Spleen (tissue), 11 donors: ENCODE data around the gene FGF21. TPM values are rescaled to one million over a fixed set of nuclear protein-coding genes. Genes with fewer than 3 reads are reported as not detected.
A peak's percentile ranks its signal among the peaks of the same experiment; 100 is the strongest.
"Not testable (repeated sequence)": the region's sequence is repeated elsewhere in the genome, so short reads cannot be mapped to it uniquely, and the experiment has no call there.

ENCODE experiments used
- DNase-seq: peaks from one replicate; pipeline ENCODE4 v3.0.0-alpha.2; 2020
- H3K27ac ChIP-seq, 8 donors: fragments of 200-600 bp; sonication (generic) in 7 of 8; 1 replicate in 4 of 8; 2 replicates in 4 of 8; pipeline versions ENCODE4 v1.5.0 to v1.8.0; 2016 to 2021; ENCODE audit warnings: inconsistent platforms in 4 of 8, mild to moderate bottlenecking in 4 of 8, moderate library complexity in 1 of 8
- H3K27me3 ChIP-seq, 7 donors: fragments of 200-600 bp; sonication (generic) in 6 of 7; replicated peaks in 1 of 7; 1 replicate in 4 of 7; 2 replicates in 3 of 7; pipeline versions ENCODE4 v1.5.0 to v1.8.0; 2016 to 2021; ENCODE audit warnings: inconsistent platforms in 3 of 7, mild to moderate bottlenecking in 1 of 7
- H3K36me3 ChIP-seq, 6 donors: fragments of 200-600 bp; sonication (generic) in 5 of 6; 1 replicate in 4 of 6; 2 replicates in 2 of 6; pipeline versions ENCODE4 v1.5.0 to v1.8.0; 2016 to 2021; ENCODE audit warnings: inconsistent platforms in 2 of 6
- H3K4me1 ChIP-seq, 6 donors: fragments of 200-600 bp; sonication (generic) in 5 of 6; 1 replicate in 3 of 6; 2 replicates in 3 of 6; pipeline versions ENCODE4 v1.5.0 to v1.8.0; 2016 to 2021; ENCODE audit warnings: inconsistent platforms in 3 of 6
- H3K4me3 ChIP-seq, 8 donors: fragments of 200-600 bp; sonication (generic) in 7 of 8; 1 replicate in 4 of 8; 2 replicates in 4 of 8; pipeline versions ENCODE4 v1.5.0 to v1.8.0; 2016 to 2021; ENCODE audit warnings: inconsistent platforms in 4 of 8, mild to moderate bottlenecking in 4 of 8, moderate library complexity in 2 of 8
- H3K9me3 ChIP-seq, 8 donors: fragments of 200-600 bp; sonication (generic) in 7 of 8; 1 replicate in 4 of 8; 2 replicates in 4 of 8; pipeline versions ENCODE4 v1.5.0 to v1.8.0; 2016 to 2021; ENCODE audit warnings: inconsistent platforms in 4 of 8
- POLR2A ChIP-seq, 3 donors: fragments of 450-650 bp; IDR thresholded peaks; one replicate each; pipeline ENCODE4 v1.5.1; 2017; ENCODE audit warnings: antibody characterized with exemption in 3 of 3, mild to moderate bottlenecking in 1 of 3
- POLR2AphosphoS5 ChIP-seq, 3 donors: sonication (generic); formaldehyde crosslinking; IDR thresholded peaks; one replicate each; pipeline ENCODE4 v1.5.1; 2017; ENCODE audit warnings: antibody characterized with exemption in 3 of 3
- WGBS, 5 donors: extraction: QIAGEN DNeasy Blood & Tissue Kit in 3 of 5; methylation state at CpG; one replicate each; pipeline versions ENCODE4 v1.1.5 to v1.1.7; 2013 to 2018; 5-methylcytosine and 5-hydroxymethylcytosine counted together
- intact Hi-C: fragments of 100-400 bp; cut with DNase I; formaldehyde crosslinking; loops from one replicate; pipeline ENCODE4 v1.15.0; 2023; ENCODE audit warnings: low total_unique reads
- polyA plus RNA-seq, 3 donors: library from polyadenylated mRNA; stranded (reverse); fragments of 200-250 nt; gene quantifications; one replicate each; pipeline ENCODE4 v1.2.1, GENCODE V29; 2013
- total RNA-seq, 7 donors: library from RNA; depleted of rRNA in 3 of 7; stranded (reverse); fragments of >200 nt in 3 of 7; fragmentation: NEBNext Ultra II Directional in 4 of 7; extraction: Animal tissue kit (Norgen Biotek cat#: 25700) in 4 of 7; gene quantifications; one replicate each; pipeline versions ENCODE4 v1.1.0 to v1.2.1, GENCODE V29; 2016 to 2021
- TF ChIP-seq, protein P1 (sequence below), 11 experiments: fragments of 200-600 bp in 7 of 11; fragments of 450-650 bp in 4 of 11; sonication (generic) in 4 of 11; IDR thresholded peaks in 8 of 11; conservative IDR thresholded peaks in 3 of 11; 1 replicate in 7 of 11; 2 replicates in 4 of 11; pipeline versions ENCODE4 v1.4.0 to v1.8.0; 2016 to 2021; ENCODE audit warnings: antibody characterized with exemption in 11 of 11, inconsistent platforms in 4 of 11, mild to moderate bottlenecking in 1 of 11
- donor health status: healthy with polysubstance abuse.
- donor health status: DM: no; HTN: no; CAD: no; lungs with moderate emphysema.
- donor health status: DM: no; HTN: no; CAD: no.
- donor health status: Bipolar disorder and iron deficiency.
- donor health status: healthy.
- donor health status: DM: no; HTN: no; CAD: no.
- donor health status: DM: yes; HTN: yes; CAD: no.

The FGF21 gene
- total and polyA plus RNA-seq, 10 donors: not detected

- Histone ChIP-seq H3K4me1 (peaks cover 16 to 78% (median 49%) of the 10 kb centered on the region in 6 donors), H3K4me3 (peak overlapping the region in 4 of 8 donors; percentile 56 to 75 (median 72)), H3K27ac (peak overlapping the region in 7 of 8 donors; percentile 36 to 88 (median 86)), H3K36me3 (no peaks in the 10 kb centered on the region), H3K27me3 (no peaks in the 10 kb centered on the region), H3K9me3 (peaks cover 0 to 5% (median 0%) of the 10 kb centered on the region in 8 donors)
- 62 to 84% (median 77%) methylated on average over 15 to 19 of the region's 19 CpGs for WGBS, 5 donors
- DNase-seq: no peak
- no peak for TF ChIP-seq POLR2A (IDR thresholded peaks at IDR 0.05)
- intact Hi-C loops: no loop called here
Observed at GRCh38 chr19:48715681-48716171, 39.6 kb upstream of the FGF21 start.

DNA sequence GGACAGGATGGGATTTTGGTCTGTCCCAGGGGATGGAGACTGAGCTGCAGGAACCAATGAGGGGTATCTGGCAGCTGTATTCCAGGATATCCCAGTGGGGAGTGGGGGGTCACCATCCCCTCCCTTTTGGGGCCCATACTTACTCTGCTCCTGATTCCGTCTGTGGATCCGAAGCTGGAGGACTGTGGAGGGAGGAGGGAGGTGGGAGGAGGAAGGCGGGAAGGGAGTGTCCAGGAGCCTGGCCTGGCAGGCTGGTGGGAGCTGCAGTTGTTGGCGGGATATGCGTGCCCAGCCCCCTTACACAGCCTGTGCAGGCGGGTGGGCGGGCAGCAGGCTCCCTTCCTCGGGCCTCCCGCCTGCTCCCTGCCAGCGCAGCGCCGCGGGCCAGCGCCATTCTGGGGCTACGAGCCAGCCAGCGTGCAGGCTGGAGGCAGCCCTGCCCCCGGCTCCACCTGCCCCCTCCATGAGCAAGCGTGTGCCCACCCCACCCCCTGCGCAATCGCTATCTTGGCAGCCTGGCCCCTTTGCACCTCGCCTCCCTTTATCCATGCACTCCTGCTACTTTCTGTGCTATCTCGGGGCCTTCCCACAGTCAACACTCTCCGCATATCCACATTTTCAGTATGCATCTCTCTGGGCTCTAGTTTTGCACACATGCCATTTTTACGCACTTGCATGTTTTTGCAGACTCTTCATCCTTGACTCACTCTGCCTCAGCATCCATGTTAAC lies 38.6 kb upstream of the FGF21 start:
- 34 to 72% (median 53%) methylated on average over 18 to 24 of the region's 24 CpGs for WGBS, 5 donors
- H3K4me1 ChIP-seq: peaks cover 16 to 88% (median 59%) of the 10 kb centered on the region in 6 donors
- peak; percentile 81 for DNase-seq
- no peaks in the 10 kb centered on the region for H3K27me3 ChIP-seq
- H3K4me3 ChIP-seq: peak overlapping the region in 2 of 8 donors; percentile 13 to 24
- TF ChIP-seq POLR2A (IDR thresholded peaks at IDR 0.05) (no peak), POLR2AphosphoS5 (IDR thresholded peaks at IDR 0.05) (peak in 2 of 3 donors; percentile 64 to 70)
- H3K36me3 ChIP-seq: peaks cover 0 to 8% (median 0%) of the 10 kb centered on the region in 6 donors
- intact Hi-C loops: no loop called here
- H3K27ac ChIP-seq: peak overlapping the region; percentile 15 to 88 (median 86)
- no peaks in the 10 kb centered on the region for H3K9me3 ChIP-seq

- H3K36me3 ChIP-seq: peaks cover 0 to 21% (median 0%) of the 10 kb centered on the region in 6 donors
- H3K9me3 ChIP-seq, intact Hi-C loops, H3K4me3 ChIP-seq, DNase-seq, H3K27me3 ChIP-seq: not testable (repeated sequence)
- WGBS, 5 donors: 87 to 90% (median 88%) methylated on average over 12 to 13 of the region's 13 CpGs
- H3K4me1 ChIP-seq: peaks cover 13 to 84% (median 58%) of the 10 kb centered on the region in 6 donors
- H3K27ac ChIP-seq: peak overlapping the region in 5 of 8 donors; percentile 85 to 92 (median 88)
Observed at GRCh38 chr19:48718106-48718505, 37.2 kb upstream of the FGF21 start.

GRCh38 chr19:48718711-48719231 lies 36.6 kb upstream of the FGF21 start:
- TF ChIP-seq, protein P1, sequence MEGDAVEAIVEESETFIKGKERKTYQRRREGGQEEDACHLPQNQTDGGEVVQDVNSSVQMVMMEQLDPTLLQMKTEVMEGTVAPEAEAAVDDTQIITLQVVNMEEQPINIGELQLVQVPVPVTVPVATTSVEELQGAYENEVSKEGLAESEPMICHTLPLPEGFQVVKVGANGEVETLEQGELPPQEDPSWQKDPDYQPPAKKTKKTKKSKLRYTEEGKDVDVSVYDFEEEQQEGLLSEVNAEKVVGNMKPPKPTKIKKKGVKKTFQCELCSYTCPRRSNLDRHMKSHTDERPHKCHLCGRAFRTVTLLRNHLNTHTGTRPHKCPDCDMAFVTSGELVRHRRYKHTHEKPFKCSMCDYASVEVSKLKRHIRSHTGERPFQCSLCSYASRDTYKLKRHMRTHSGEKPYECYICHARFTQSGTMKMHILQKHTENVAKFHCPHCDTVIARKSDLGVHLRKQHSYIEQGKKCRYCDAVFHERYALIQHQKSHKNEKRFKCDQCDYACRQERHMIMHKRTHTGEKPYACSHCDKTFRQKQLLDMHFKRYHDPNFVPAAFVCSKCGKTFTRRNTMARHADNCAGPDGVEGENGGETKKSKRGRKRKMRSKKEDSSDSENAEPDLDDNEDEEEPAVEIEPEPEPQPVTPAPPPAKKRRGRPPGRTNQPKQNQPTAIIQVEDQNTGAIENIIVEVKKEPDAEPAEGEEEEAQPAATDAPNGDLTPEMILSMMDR (IDR thresholded peaks at IDR 0.05 in 8 of 11, conservative IDR thresholded peaks at IDR 0.05 in 3 of 11): no peak
- TF ChIP-seq POLR2A (IDR thresholded peaks at IDR 0.05) (no peak), POLR2AphosphoS5 (IDR thresholded peaks at IDR 0.05) (peak; percentile 60 to 70 (median 68))
- 61 to 74% (median 66%) methylated on average over 15 of the region's 15 CpGs for WGBS, 5 donors
- intact Hi-C loops: no loop called here
- H3K36me3 ChIP-seq: peaks cover 0 to 28% (median 0%) of the 10 kb centered on the region in 6 donors
- H3K27me3 ChIP-seq: no peaks in the 10 kb centered on the region
- peak overlapping the region in 5 of 8 donors; percentile 14 to 75 (median 18) for H3K4me3 ChIP-seq
- H3K27ac ChIP-seq: peak overlapping the region; percentile 49 to 92 (median 86)
- no peak for DNase-seq
- peaks cover 8 to 79% (median 52%) of the 10 kb centered on the region in 6 donors for H3K4me1 ChIP-seq
- no peaks in the 10 kb centered on the region for H3K9me3 ChIP-seq

GRCh38 chr19:48719263-48720171 lies 35.8 kb upstream of the FGF21 start, which contains the start of gene MAMSTR:
MAMSTR (minus strand) TSS chr19:48719725; CDS start chr19:48719031, 694 bp downstream.
- TF ChIP-seq POLR2AphosphoS5 (IDR thresholded peaks at IDR 0.05) (peak; percentile 44 to 77 (median 61)), POLR2A (IDR thresholded peaks at IDR 0.05) (no peak)
- TF ChIP-seq, protein P1 (IDR thresholded peaks at IDR 0.05 in 8 of 11, conservative IDR thresholded peaks at IDR 0.05 in 3 of 11): no peak
- Histone ChIP-seq H3K9me3 (peaks cover 0 to under 1% (median 0%) of the 10 kb centered on the region in 8 donors), H3K27me3 (no peaks in the 10 kb centered on the region), H3K4me3 (peak within 1 kb of the TSS in 6 of 8 donors; percentile 33 to 75 (median 44)), H3K36me3 (peaks cover 0 to 35% (median 0%) of the 10 kb centered on the region in 6 donors), H3K27ac (peak within 1 kb of the TSS; percentile 83 to 92 (median 86)), H3K4me1 (peaks cover 11 to 83% (median 54%) of the 10 kb centered on the region in 6 donors)
- WGBS, 5 donors: 67 to 89% (median 74%) methylated on average over 31 to 33 of the region's 33 CpGs
- peak; percentile 87 for DNase-seq
- intact Hi-C loops: no loop called here
